Mucosa of stomach (tissue), 1 donor: ENCODE results near the gene YARS2.

Experiments used
- H3K27me3 ChIP-seq: one replicate; pipeline ENCODE4 v1.7.0; 2013; ENCODE audit warnings: mild to moderate bottlenecking, low read length; ENCODE audit not compliant: control insufficient read depth, insufficient read depth
- H3K36me3 ChIP-seq: one replicate; pipeline ENCODE4 v1.7.0; 2013; ENCODE audit warnings: low read length; ENCODE audit not compliant: control insufficient read depth, insufficient read depth
- H3K4me1 ChIP-seq: one replicate; pipeline ENCODE4 v1.7.0; 2013; ENCODE audit warnings: mild to moderate bottlenecking, low read length; ENCODE audit not compliant: control insufficient read depth, insufficient read depth
- H3K4me3 ChIP-seq: one replicate; pipeline ENCODE4 v1.7.0; 2013; ENCODE audit warnings: low read length
- H3K9ac ChIP-seq: one replicate; pipeline ENCODE4 v1.7.0; 2013; ENCODE audit warnings: mild to moderate bottlenecking, low read length, moderate library complexity
- H3K9me3 ChIP-seq: one replicate; pipeline ENCODE4 v1.7.0; 2013; ENCODE audit warnings: mild to moderate bottlenecking, low read length, moderate library complexity; ENCODE audit not compliant: control insufficient read depth
- donor health status: Pancreatic carcinoma.

Gene YARS2

DNA sequence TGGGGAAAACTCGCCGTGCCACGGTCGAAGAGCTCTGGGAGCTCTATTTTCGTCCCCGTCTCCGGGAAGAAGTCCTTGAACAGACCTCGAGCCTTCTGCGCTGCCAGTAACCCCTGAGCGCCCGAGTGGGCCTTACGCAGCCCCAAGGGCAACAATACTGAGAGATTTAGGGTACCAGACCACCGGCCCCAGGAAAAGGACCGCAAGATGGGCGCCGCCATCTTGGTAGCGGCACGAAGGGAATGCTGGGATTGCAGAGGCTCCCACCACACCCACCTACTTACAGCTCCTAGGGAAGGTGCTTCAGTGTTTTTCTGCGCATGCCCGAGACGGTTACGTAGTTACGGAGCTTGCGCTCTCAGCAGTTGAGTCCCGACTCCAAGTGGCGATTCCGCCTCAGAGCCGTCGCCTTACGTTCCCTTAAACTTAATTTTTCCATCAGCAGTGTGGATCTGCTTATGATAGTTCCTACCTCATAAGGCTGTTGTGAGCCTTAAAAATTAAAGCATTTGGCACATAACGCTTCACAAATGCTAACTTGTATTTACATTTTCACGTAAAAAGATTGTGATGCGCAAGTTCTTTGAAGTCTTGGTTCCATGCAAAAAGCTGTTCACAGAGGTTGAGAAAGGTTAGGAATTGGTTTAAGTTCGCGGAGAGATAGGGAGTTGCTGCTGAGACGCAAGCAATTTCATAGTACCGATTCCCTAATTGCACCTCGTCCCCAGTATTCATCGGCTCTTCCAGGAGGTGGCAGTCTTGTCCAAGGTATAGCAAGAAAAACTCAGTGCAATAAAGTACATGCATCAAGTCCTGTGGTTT is at the start of gene YARS2:
YARS2 (minus strand) TSS at position 244 of the 822 bp plus-strand sequence; CDS start at position 221, 23 bp downstream.
- Histone ChIP-seq H3K27me3 (no peaks in the 10 kb centered on the region), H3K4me3 (peak within 1 kb of the TSS; percentile 96), H3K9me3 (no peaks in the 10 kb centered on the region), H3K36me3 (peaks cover 7% of the 10 kb centered on the region), H3K4me1 (peaks cover 13% of the 10 kb centered on the region), H3K9ac (peak within 1 kb of the TSS; percentile 85)

DNA sequence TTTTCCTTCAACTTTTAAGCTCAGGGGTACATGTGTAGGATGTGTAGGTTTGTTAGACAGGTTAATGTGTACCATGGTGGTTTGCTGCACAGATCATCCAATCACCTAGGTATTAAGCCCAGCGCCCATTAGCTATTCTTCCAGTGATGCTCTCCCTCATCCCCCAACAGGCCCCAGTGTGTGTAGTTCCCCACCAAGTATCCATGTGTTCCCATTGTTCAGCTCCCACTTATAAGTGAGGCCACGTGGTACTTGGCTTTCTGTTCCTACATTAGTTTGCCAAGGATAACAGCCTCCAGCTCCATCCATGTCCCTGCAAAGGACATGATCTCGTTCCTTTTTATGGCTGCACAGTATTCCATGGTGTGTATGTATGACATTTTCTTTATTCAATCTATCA is 48.6 kb upstream of the YARS2 start:
- Histone ChIP-seq H3K4me1 (no peaks in the 10 kb centered on the region), H3K27me3 (no peaks in the 10 kb centered on the region), H3K9me3 (no peaks in the 10 kb centered on the region), H3K4me3 (no peak overlapping the region), H3K9ac (no peak overlapping the region), H3K36me3 (no peaks in the 10 kb centered on the region)

DNA sequence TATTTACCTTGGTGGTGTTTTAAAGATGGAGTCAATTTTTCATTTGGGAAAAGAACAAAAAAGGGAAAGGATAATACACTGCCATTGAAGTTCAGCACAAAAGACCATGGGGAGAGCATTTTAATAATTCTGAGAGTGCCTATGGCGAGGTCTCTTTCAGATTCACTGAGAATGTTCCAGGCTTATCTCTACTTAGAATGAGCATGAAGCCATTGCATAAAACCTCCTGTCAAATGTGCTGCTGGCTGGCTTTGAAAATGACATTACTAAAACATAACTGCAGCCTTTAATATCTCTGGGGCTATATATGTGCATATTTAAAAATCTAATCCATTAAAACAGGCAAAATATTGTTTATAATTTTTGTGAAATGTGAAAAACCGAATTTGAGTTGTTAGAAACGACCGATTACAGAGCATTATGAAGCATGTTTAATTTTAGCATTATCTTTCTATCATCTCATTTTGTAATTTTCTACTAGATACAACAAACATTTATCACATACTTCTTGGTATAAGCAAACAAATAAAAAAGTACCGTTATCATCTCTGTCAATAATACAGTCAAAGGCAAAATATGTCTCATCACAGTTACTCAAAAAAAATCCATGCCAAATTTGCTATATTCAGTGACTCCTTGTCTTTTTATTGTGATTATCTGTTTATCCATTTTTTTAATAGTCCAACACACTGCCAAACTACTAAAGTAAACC is 45.7 kb upstream of the YARS2 start:
- Histone ChIP-seq H3K9me3 (no peaks in the 10 kb centered on the region), H3K9ac (no peak overlapping the region), H3K36me3 (no peaks in the 10 kb centered on the region), H3K4me3 (no peak overlapping the region), H3K4me1 (no peaks in the 10 kb centered on the region), H3K27me3 (no peaks in the 10 kb centered on the region)

DNA sequence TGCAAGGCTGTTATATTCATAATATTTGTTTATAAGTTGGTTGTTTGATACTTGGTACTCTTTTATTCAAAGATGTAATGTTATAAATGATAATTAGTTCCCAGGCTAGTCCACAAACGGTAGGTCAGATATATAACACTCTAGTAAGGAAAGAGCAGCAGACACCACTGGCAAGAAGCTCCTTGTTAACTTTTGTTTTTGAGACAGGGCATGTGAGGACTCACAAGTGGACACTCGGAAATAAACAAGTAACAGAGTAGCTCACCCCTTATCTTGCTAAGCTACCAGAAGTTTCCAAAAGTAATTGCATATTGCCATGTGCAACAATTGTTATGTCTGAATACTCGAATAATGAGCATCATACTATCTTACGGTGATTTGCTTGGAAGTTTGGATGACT is 38.6 kb upstream of the YARS2 start:
- Histone ChIP-seq H3K9ac (no peak overlapping the region), H3K4me3 (no peak overlapping the region), H3K27me3 (no peaks in the 10 kb centered on the region), H3K36me3 (no peaks in the 10 kb centered on the region), H3K4me1 (no peaks in the 10 kb centered on the region), H3K9me3 (no peaks in the 10 kb centered on the region)

DNA sequence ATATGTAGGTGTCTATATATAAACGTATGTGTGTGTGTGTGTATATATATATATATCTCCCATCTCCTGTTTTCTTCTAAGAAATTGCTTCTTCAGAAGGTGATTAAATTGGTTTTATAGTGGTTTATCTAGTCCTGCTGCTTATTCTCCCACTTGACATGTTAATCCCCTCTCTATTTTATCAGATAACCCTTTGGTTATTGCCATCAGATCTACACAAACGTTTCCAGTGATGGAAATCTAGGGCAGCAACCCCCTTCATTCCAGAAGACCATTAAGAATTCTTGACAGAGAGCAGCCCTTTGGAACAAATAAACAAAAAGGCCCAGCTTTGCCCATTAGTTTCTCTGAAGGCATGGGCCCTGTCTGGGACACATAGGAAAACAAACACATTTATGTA is 34.2 kb upstream of the YARS2 start:
- H3K4me1 ChIP-seq = no peaks in the 10 kb centered on the region
- no peaks in the 10 kb centered on the region for H3K9me3 ChIP-seq
- no peak overlapping the region for H3K4me3 ChIP-seq
- H3K36me3 ChIP-seq = no peaks in the 10 kb centered on the region
- H3K9ac ChIP-seq = no peak overlapping the region
- no peaks in the 10 kb centered on the region for H3K27me3 ChIP-seq

DNA sequence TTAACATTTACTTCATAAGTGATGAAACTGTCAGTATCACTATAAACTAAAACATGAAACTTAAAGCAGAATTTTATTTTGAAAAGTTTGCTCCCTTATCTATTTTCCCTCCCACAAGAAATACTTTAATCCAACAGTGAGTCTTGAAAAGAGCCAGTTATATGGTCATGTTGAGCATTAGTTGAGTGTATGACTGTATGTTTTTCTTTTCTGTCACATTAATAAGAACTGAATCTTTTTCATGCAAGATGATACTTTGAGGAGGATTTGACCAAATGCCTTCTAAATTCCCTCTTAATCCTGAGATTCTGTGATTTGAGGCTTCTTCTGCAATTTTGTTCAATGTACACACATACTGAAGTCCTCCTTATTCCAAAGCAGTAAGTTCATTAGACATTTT is 33.7 kb upstream of the YARS2 start:
- Histone ChIP-seq H3K4me1 (no peaks in the 10 kb centered on the region), H3K9ac (no peak overlapping the region), H3K27me3 (no peaks in the 10 kb centered on the region), H3K36me3 (no peaks in the 10 kb centered on the region), H3K4me3 (no peak overlapping the region), H3K9me3 (no peaks in the 10 kb centered on the region)

DNA sequence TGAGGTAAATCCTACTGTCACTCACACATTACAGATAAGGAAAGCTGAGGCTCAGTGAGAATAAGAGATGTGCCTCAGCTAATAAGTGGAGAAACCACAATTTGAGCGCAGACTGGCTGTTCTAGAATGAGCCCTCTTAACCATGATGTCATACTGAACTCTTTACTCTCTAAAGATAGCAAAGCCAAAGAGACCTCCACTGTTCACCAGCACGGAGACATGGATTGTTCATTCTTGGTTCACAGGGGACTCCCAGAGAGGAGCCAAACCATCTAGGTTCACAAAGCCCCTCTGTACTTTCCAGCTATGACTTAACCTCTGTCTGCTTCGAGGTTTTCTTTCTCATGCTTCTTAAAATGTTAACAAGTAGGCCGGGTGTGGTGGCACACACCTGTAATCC is 32.7 kb upstream of the YARS2 start:
- no peaks in the 10 kb centered on the region for H3K36me3 ChIP-seq
- H3K9me3 ChIP-seq = no peaks in the 10 kb centered on the region
- H3K27me3 ChIP-seq = no peaks in the 10 kb centered on the region
- no peak overlapping the region for H3K4me3 ChIP-seq
- H3K4me1 ChIP-seq = no peaks in the 10 kb centered on the region
- no peak overlapping the region for H3K9ac ChIP-seq

DNA sequence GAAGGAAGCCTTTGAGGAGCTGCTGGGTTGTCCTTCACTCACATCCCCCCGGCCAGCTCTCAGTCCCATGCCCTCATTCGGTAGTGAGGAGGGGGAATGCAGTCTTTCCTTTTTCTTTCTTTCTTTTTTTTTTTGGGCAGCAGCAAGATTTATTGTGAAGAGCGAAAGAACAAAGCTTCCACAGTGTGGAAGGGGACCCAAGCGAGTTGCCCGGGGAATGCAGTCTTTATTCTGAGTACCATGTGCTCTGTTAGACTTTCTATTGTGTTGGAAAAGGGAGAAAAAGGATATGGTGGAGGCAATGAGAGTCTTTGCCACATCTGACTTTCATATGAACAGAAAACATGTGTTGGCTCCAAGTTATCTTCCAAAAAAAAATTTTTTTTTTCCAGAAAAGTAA is 29.9 kb upstream of the YARS2 start:
- Histone ChIP-seq H3K4me1 (no peaks in the 10 kb centered on the region), H3K9me3 (no peaks in the 10 kb centered on the region), H3K36me3 (no peaks in the 10 kb centered on the region), H3K4me3 (no peak overlapping the region), H3K9ac (no peak overlapping the region), H3K27me3 (no peaks in the 10 kb centered on the region)

DNA sequence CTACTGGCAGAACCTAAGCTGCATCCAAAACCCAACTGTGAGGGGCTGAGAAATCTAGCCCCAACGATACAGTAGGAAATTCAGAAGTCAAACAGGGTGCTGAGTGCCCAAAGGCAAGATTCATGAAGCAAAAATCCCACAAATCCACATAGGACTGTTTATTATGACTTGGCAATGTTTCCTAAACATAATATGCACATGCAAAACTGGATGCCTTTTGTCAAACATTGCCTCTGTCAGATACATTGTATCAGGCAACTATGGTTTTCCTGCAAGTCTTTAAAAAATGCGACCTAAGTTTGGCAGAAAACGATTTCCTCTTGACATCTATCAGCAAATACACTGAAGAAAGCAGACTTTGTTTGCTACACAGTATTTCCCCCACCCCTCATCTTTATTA is 27.3 kb upstream of the YARS2 start:
- Histone ChIP-seq H3K4me1 (no peaks in the 10 kb centered on the region), H3K9ac (no peak overlapping the region), H3K36me3 (no peaks in the 10 kb centered on the region), H3K9me3 (no peaks in the 10 kb centered on the region), H3K4me3 (no peak overlapping the region), H3K27me3 (no peaks in the 10 kb centered on the region)

DNA sequence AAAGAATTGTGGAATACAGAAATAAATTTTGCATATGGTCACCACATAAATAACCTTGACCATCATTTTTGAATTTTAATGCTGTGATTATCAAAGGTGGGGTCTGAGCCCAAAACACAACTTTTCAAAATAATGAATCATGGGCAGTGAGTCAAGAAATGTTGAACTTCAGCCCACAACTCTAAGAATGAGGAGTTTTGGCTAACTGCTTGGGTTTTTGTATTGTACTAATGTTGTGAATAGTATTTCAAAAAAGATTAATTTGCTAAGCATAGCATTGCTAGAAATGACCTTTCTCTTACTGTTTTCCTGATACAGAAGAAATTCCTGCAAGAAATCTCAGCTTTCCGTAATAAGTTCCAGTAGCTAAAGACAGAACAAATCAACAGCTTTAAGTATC is 24.4 kb upstream of the YARS2 start:
- Histone ChIP-seq H3K27me3 (no peaks in the 10 kb centered on the region), H3K4me3 (no peak overlapping the region), H3K9me3 (no peaks in the 10 kb centered on the region), H3K9ac (no peak overlapping the region), H3K4me1 (peaks cover 9% of the 10 kb centered on the region), H3K36me3 (no peaks in the 10 kb centered on the region)

DNA sequence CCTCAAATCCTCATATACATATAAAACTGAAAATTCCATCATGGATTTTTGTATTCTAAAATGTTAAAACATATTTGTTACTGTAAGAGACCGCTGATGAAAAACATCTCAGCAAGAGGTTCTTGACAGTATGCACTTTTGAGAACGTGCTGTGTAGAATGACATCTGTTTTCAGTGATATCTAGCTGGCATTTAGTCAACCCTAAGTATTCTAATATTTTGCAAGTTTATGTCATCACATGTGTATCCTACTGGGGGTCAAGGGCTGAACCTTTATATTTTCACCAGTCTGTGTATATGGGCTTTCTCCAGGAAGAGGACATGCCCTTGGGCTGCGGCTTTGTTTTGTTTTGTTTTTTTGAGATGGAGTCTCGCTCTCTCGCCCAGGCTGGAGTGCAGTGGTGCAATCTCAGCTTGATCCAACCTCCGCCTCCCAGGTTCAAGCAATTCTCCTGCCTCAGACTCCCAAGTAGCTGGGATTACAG is 22.0 kb upstream of the YARS2 start:
- no peaks in the 10 kb centered on the region for H3K27me3 ChIP-seq
- H3K4me3 ChIP-seq = no peak overlapping the region
- no peaks in the 10 kb centered on the region for H3K36me3 ChIP-seq
- H3K9ac ChIP-seq = no peak overlapping the region
- H3K4me1 ChIP-seq = peaks cover 9% of the 10 kb centered on the region
- no peaks in the 10 kb centered on the region for H3K9me3 ChIP-seq

DNA sequence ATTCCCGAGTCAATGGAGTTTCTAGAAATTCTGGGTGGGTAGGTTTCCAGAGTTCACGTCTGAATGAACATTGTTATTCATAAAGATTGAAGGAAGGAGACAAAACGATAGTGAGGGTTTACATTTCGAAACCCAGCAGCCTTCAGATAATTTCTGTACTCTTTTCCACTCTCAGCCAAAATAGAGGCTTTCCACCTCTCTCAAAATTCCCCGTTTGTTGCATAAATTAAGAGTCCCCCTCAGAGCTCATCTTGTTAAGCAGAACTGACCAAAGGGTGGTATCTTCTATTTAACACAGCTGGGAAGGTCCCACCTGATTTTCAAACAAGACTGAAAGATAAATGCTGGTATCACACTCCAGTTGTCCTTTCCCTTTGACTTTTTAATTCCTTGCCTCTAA is 21.5 kb upstream of the YARS2 start:
- H3K36me3 ChIP-seq = no peaks in the 10 kb centered on the region
- no peaks in the 10 kb centered on the region for H3K27me3 ChIP-seq
- peaks cover 9% of the 10 kb centered on the region for H3K4me1 ChIP-seq
- H3K9ac ChIP-seq = no peak overlapping the region
- no peaks in the 10 kb centered on the region for H3K9me3 ChIP-seq
- H3K4me3 ChIP-seq = no peak overlapping the region
